Common myeloid progenitor, CD34-positive (primary cell): ENCODE data around the gene RNF34.

Experiments used
- CTCF ChIA-PET: fragments of 350-600 bp; sonication (Branson Sonifier 250); formaldehyde crosslinking; loops from one replicate; lab custom pipeline; 2021; ENCODE audit warnings: antibody characterized with exemption; lab: Charles Lee
- POLR2A ChIA-PET: fragments of 350-600 bp; sonication (Branson Sonifier 250); formaldehyde crosslinking; loops from one replicate; lab custom pipeline; 2021; ENCODE audit warnings: antibody characterized with exemption; lab: Charles Lee
- DNase-seq, 3 donors: peaks; one replicate each; pipeline versions ENCODE4 v3.0.0 to v3.0.0-alpha.2; 2013
- H3K27ac ChIP-seq, 2 experiments: 1 replicate in 1 of 2; 2 replicates in 1 of 2; pipeline ENCODE4 v1.7.0; 2013; ENCODE audit warnings: inconsistent platforms in 2 of 2, low read length in 2 of 2, mild to moderate bottlenecking in 2 of 2, low read depth in 1 of 2, moderate library complexity in 1 of 2; ENCODE audit not compliant: severe bottlenecking in 2 of 2, insufficient read depth in 1 of 2, poor library complexity in 1 of 2
- H3K27me3 ChIP-seq, 5 experiments: replicated peaks in 2 of 5; 1 replicate in 3 of 5; 2 replicates in 2 of 5; pipeline versions ENCODE4 v1.6.1 to v1.7.0; 2013; ENCODE audit warnings: low read length in 4 of 5, mild to moderate bottlenecking in 2 of 5, moderate library complexity in 2 of 5, inconsistent platforms in 1 of 5; ENCODE audit not compliant: insufficient read depth in 5 of 5, control insufficient read depth in 4 of 5
- H3K36me3 ChIP-seq, 4 experiments: 1 replicate in 2 of 4; 2 replicates in 2 of 4; pipeline versions ENCODE4 v1.6.1 to v1.7.0; 2013; ENCODE audit warnings: low read length in 3 of 4, control low read depth in 1 of 4, mild to moderate bottlenecking in 1 of 4; ENCODE audit not compliant: control insufficient read depth in 4 of 4, insufficient read depth in 4 of 4
- H3K4me1 ChIP-seq, 4 experiments: 1 replicate in 3 of 4; 2 replicates in 1 of 4; pipeline versions ENCODE4 v1.6.1 to v1.7.1; 2013; ENCODE audit warnings: low read length in 3 of 4, mild to moderate bottlenecking in 3 of 4, control low read depth in 1 of 4, inconsistent platforms in 1 of 4, moderate library complexity in 1 of 4; ENCODE audit not compliant: control insufficient read depth in 4 of 4, insufficient read depth in 4 of 4; ENCODE audit errors: control extremely low read depth in 1 of 4
- H3K4me3 ChIP-seq, 7 experiments: 1 replicate in 4 of 7; 2 replicates in 3 of 7; pipeline versions ENCODE4 v1.5.1 to v1.7.0; 2013; ENCODE audit warnings: mild to moderate bottlenecking in 7 of 7, low read length in 6 of 7, moderate library complexity in 6 of 7, inconsistent platforms in 2 of 7, low read depth in 2 of 7, control low read depth in 1 of 7; ENCODE audit not compliant: insufficient read depth in 4 of 7, control insufficient read depth in 1 of 7; ENCODE audit errors: extremely low read depth in 1 of 7
- H3K9me3 ChIP-seq, 5 experiments: 1 replicate in 4 of 5; 2 replicates in 1 of 5; pipeline versions ENCODE4 v1.6.1 to v1.7.1; 2013; ENCODE audit warnings: low read length in 4 of 5, mild to moderate bottlenecking in 2 of 5, inconsistent platforms in 1 of 5, low read depth in 1 of 5, moderate library complexity in 1 of 5; ENCODE audit not compliant: control insufficient read depth in 4 of 5, insufficient read depth in 2 of 5; ENCODE audit errors: control extremely low read depth in 1 of 5
- WGBS: methylation state at CpG from one replicate; pipeline ENCODE4 v1.1.5; 2013; ENCODE audit not compliant: insufficient coverage; 5-methylcytosine and 5-hydroxymethylcytosine counted together

The RNF34 gene

DNA sequence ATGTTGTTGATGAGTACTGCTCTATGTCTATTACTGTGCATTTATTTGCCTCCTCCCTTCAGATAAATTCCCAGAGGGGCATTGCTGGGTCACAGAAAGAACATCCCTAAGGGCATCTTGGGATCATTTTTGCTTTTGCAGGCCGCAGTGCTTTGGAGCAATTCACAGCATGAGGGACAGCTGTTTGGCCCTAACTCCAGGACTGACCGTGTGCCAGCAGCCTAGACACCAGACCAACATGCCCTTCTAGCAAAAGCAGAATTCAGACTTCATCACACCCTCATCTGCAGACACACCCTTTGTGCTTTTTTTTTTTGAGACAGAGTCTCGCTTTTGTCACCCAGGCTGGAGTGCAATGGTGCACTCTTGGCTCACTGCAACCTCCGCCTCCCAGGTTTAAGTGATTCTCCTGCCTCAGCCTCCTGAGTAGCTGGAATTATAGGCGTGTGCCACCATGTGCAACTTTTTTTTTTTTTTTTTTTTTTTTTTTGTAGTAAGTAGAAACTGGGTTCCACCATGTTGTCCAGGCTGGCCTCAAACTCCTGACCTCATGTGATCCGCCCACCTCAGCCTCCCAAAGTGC, 31.0 kb downstream of the RNF34 start:
- POLR2A ChIA-PET = no interaction called here
- Histone ChIP-seq H3K4me1 (peaks cover 0 to 20% (median 15%) of the 10 kb centered on the region in 4 experiments), H3K36me3 (peaks cover 13 to 79% (median 56%) of the 10 kb centered on the region in 4 experiments), H3K4me3 (no peak overlapping the region), H3K27ac (no peak overlapping the region), H3K9me3 (no peaks in the 10 kb centered on the region), H3K27me3 (no peaks in the 10 kb centered on the region)
- DNase-seq = no peak
- 100% methylated on average over 5 of the region's 6 CpGs for WGBS
- CTCF ChIA-PET = interaction anchor here (1.1 kb wide), 1 partner anchor 12 kb away, joined by 5 read pairs; no protein-coding TSS in a partner anchor

DNA sequence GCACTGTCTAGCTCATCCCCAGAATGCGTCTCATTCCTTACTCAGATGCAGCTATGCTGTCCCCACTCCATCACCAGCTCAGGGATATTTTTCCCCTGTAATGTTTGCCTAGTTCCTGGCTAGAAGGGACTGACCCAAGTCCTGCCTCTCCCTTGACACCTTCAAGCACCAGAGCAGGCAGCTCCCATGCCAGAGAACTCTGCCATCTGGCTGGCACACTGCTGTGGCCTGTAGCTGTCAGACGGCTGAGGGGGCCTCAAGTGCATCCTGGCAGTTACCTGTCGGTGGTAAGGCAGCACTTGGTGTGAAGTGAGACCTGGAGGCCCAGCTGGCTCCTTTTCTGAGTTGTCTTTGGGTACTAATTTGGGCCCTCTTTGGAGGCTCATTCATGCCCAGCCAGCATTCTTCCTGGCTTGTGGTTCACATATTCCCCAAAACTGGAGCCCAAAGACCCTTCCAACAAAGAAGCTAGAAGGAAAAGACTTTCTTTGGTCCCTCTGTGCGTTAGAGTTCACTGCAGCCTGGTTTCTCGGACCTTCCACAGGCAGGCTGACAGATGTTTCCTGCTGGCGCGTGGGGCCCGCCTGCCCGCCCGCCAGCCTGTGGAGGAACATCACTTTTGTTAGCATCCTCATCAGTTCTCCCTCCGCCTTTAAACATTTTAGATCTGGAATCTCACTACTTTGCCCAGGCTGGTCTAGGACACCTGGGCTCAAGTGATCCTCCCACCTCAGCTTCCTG, 33.0 kb downstream of the RNF34 start:
- Histone ChIP-seq H3K27ac (peak overlapping the region in 1 of 2 experiments; percentile 31), H3K9me3 (peaks cover 0 to 8% (median 2%) of the 10 kb centered on the region in 5 experiments), H3K4me1 (peaks cover 0 to 15% (median 11%) of the 10 kb centered on the region in 4 experiments), H3K4me3 (no peak overlapping the region), H3K27me3 (no peaks in the 10 kb centered on the region), H3K36me3 (peaks cover 13 to 77% (median 55%) of the 10 kb centered on the region in 4 experiments)
- DNase-seq = peak in 2 of 3 donors; percentile 70 to 84
- 14% methylated on average over 7 of the region's 11 CpGs for WGBS
- POLR2A ChIA-PET = interaction anchor here (1.0 kb wide), 1 partner anchor 81 kb away, joined by 3 read pairs; no protein-coding TSS in a partner anchor
- CTCF ChIA-PET = interaction anchor here (0.9 to 3.3 kb wide), 8 partner anchors 9 to 97 kb away, joined by 4 to 32 read pairs (median 6); partner anchors contain the start of gene RNF34

DNA sequence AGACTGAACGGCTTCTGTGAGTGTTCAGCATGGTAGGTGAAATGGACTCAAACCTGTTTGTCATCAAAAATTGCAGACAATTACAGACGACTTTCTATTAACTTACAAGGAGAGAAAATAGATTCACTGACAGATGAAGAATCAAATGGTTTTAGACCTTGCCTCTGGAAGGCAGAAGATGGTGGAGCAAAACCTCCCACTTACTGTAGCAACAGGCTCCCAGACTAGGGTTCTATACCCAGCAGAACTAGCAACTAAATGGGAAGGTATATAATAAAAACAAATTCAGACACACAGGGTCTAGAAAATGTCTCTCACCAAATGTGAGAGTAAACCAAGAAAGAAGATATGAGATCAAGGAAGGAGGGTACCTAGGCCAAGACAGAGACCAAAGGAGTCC, 36.8 kb downstream of the RNF34 start:
- no peak for DNase-seq
- Histone ChIP-seq H3K9me3 (peaks cover 0 to 8% (median 2%) of the 10 kb centered on the region in 5 experiments), H3K4me1 (peaks cover 0 to 15% (median 11%) of the 10 kb centered on the region in 4 experiments), H3K27me3 (no peaks in the 10 kb centered on the region), H3K36me3 (peaks cover 8 to 75% (median 53%) of the 10 kb centered on the region in 4 experiments), H3K4me3 (no peak overlapping the region), H3K27ac (no peak overlapping the region)
- WGBS = 100% methylated on average over 1 of the region's 2 CpGs
- CTCF ChIA-PET = interaction anchor here (1.0 to 1.5 kb wide), 2 partner anchors 10 to 102 kb away, joined by 3 read pairs; no protein-coding TSS in a partner anchor
- POLR2A ChIA-PET = no interaction called here

DNA sequence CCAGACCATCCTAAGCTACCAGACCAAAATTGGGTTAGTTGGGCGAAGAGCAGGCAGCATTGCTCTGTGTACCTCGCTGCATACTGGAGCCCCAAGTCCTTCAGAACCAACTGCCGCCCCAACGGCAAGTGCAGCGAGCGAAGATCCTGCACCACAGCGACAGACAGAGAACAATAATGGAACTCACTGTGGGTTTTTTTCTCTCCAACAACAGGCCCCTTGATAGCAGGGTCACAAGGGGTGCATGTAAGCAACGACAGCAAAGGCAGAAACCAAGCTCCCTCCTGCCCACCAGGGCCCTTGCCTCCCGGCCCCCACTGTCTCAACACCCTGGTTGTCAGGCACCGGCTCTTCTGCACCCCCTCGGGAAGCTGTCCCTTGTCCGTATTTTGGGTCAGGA, 39.0 kb downstream of the RNF34 start:
- Histone ChIP-seq H3K27me3 (no peaks in the 10 kb centered on the region), H3K27ac (no peak overlapping the region), H3K36me3 (peaks cover 4 to 79% (median 58%) of the 10 kb centered on the region in 4 experiments), H3K4me1 (no peaks in the 10 kb centered on the region), H3K9me3 (peaks cover 0 to 8% (median 2%) of the 10 kb centered on the region in 5 experiments), H3K4me3 (no peak overlapping the region)
- DNase-seq = no peak
- 95% methylated on average over 8 of the region's 12 CpGs for WGBS
- ChIA-PET POLR2A (no interaction called here), CTCF (interaction anchor here (0.7 to 1.1 kb wide), 5 partner anchors 13 to 184 kb away, joined by 3 to 4 read pairs (median 3); no protein-coding TSS in a partner anchor)

DNA sequence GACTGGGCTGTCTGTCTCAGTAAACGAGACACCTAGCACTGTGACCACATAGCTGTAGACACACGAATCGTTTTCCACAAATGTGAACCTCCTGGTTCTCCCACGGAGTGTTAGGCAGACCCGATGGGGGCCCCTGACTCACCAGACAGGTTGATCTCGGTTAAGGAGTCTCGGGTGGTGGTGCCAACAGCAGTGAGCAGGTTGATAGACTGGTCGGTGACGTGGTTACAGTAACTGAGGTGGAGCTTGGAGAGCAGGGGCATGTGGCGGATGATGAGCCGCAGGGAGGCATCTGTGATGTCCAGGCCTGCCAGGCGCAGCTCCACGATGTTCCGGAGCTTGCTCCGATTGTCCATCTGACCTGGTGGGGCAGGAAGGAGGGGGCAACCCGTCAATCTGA, 39.8 kb downstream of the RNF34 start:
- 97% methylated on average over 15 of the region's 16 CpGs for WGBS
- no peak for DNase-seq
- H3K27me3 ChIP-seq = no peaks in the 10 kb centered on the region
- POLR2A ChIA-PET = no interaction called here
- peaks cover 7 to 87% (median 63%) of the 10 kb centered on the region in 4 experiments for H3K36me3 ChIP-seq
- no peak overlapping the region for H3K4me3 ChIP-seq
- H3K27ac ChIP-seq = no peak overlapping the region
- H3K4me1 ChIP-seq = no peaks in the 10 kb centered on the region
- peaks cover 0 to 8% (median 2%) of the 10 kb centered on the region in 5 experiments for H3K9me3 ChIP-seq
- CTCF ChIA-PET = interaction anchor here (0.7 to 7.5 kb wide), 6 partner anchors 12 to 185 kb away, joined by 3 to 123 read pairs (median 3); no protein-coding TSS in a partner anchor

DNA sequence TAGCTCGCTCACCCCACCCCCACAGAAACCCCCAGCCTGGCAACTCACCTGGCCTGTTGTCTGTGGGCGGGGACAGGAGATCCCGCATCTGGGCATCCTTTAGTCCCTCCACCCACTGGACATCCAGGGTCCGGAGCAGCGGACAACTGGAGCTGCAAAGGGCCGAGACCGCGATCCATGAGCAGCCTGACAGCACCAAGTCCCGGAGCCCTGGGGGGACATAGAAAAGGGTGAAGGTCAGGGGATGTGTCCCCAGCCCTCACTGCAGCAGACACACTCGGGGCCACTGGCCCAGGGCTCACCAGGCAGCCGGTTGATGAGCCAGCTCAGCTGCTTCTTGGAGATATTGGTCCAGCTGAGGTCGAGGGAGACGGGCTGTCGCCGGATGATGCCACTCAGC, 40.9 kb downstream of the RNF34 start:
- Histone ChIP-seq H3K36me3 (peaks cover 7 to 92% (median 62%) of the 10 kb centered on the region in 4 experiments), H3K27me3 (no peaks in the 10 kb centered on the region), H3K4me1 (no peaks in the 10 kb centered on the region), H3K9me3 (peaks cover 0 to 8% (median 2%) of the 10 kb centered on the region in 5 experiments), H3K27ac (no peak overlapping the region), H3K4me3 (no peak overlapping the region)
- WGBS = 100% methylated on average over 11 of the region's 15 CpGs
- no peak for DNase-seq
- CTCF ChIA-PET = interaction anchor here (2.0 to 7.5 kb wide), 4 partner anchors 14 to 105 kb away, joined by 5 to 123 read pairs (median 25); no protein-coding TSS in a partner anchor
- POLR2A ChIA-PET = interaction anchor here (0.6 kb wide), 1 partner anchor 233 kb away, joined by 3 read pairs; no protein-coding TSS in a partner anchor
